CD4-positive, CD25-positive, alpha-beta regulatory T cell (primary cell): ENCODE measurements around the gene GABBR2. TPM values are rescaled to one million over a fixed set of nuclear protein-coding genes. Genes with fewer than 3 reads are reported as not detected.
A peak's percentile ranks its signal among the peaks of the same experiment; 100 is the strongest.
"Not testable (repeated sequence)": the region's sequence is repeated elsewhere in the genome, so short reads cannot be mapped to it uniquely, and the experiment has no call there.

Source experiments
- ATAC-seq, 2 donors: fragments of 150-1000 bp; cut with Tn5 transposase; one replicate each; pipeline ENCODE4 v1.10.0; 2021; ENCODE audit warnings: low read depth in 2 of 2, moderate number of reproducible peaks in 2 of 2, moderate library complexity in 1 of 2
- DNase-seq, 3 donors: peaks; one replicate each; pipeline versions ENCODE4 v3.0.0 to v3.0.0-alpha.2; 2012 to 2022; ENCODE audit warnings: mixed read lengths in 1 of 3
- H3K27ac ChIP-seq: one replicate; pipeline ENCODE4 v1.7.0; 2013; ENCODE audit warnings: mild to moderate bottlenecking, low read length; ENCODE audit not compliant: insufficient read depth, poor library complexity, severe bottlenecking
- H3K27me3 ChIP-seq: one replicate; pipeline ENCODE4 v1.7.0; 2013; ENCODE audit warnings: low read length; ENCODE audit not compliant: control insufficient read depth, insufficient read depth
- H3K36me3 ChIP-seq: one replicate; pipeline ENCODE4 v1.7.0; 2013; ENCODE audit warnings: mild to moderate bottlenecking, low read length, moderate library complexity; ENCODE audit not compliant: control insufficient read depth, insufficient read depth
- H3K4me1 ChIP-seq: 2 replicates; pipeline ENCODE4 v1.7.0; 2013; ENCODE audit warnings: mild to moderate bottlenecking, low read length; ENCODE audit not compliant: insufficient read depth, control insufficient read depth, poor library complexity, severe bottlenecking
- H3K4me3 ChIP-seq: one replicate; pipeline ENCODE4 v1.7.0; 2013; ENCODE audit warnings: low read depth, mild to moderate bottlenecking, low read length, moderate library complexity
- H3K9me3 ChIP-seq, 2 experiments: 1 replicate in 1 of 2; 2 replicates in 1 of 2; pipeline ENCODE4 v1.7.0; 2013; ENCODE audit warnings: low read length in 2 of 2, mild to moderate bottlenecking in 1 of 2, moderate library complexity in 1 of 2; ENCODE audit not compliant: control insufficient read depth in 2 of 2
- H3K27ac Mint-ChIP-seq, 3 donors: one replicate each; pipeline ENCODE4 v1.8.0; 2020 to 2022; ENCODE audit warnings: mild to moderate bottlenecking in 3 of 3, mixed read lengths in 3 of 3, moderate library complexity in 2 of 3
- H3K27me3 Mint-ChIP-seq: one replicate; pipeline ENCODE4 v1.8.0; 2022; ENCODE audit warnings: mild to moderate bottlenecking, mixed read lengths
- H3K36me3 Mint-ChIP-seq: one replicate; pipeline ENCODE4 v1.8.0; 2020; ENCODE audit warnings: mixed read lengths
- H3K4me1 Mint-ChIP-seq, 4 donors: one replicate each; pipeline ENCODE4 v1.8.0; 2020 to 2022; ENCODE audit warnings: mixed read lengths in 4 of 4, mild to moderate bottlenecking in 1 of 4
- H3K4me3 Mint-ChIP-seq, 4 donors: one replicate each; pipeline ENCODE4 v1.8.0; 2020 to 2022; ENCODE audit warnings: mild to moderate bottlenecking in 4 of 4, mixed read lengths in 4 of 4, moderate library complexity in 3 of 4
- H3K9me3 Mint-ChIP-seq, 7 donors: one replicate each; pipeline ENCODE4 v1.8.0; 2020 to 2022; ENCODE audit warnings: mixed read lengths in 7 of 7, mild to moderate bottlenecking in 3 of 7, moderate library complexity in 2 of 7
- polyA plus RNA-seq, 4 donors: library from polyadenylated mRNA; unstranded; fragments of 300-500 nt; fragmentation: Illumina TruSeq; gene quantifications; one replicate each; pipeline ENCODE4 v1.2.3, GENCODE V29; 2021
- total RNA-seq: library from RNA; stranded (reverse); gene quantifications from one replicate; pipeline ENCODE4 v1.2.3, GENCODE V29; 2022

The GABBR2 gene
- total and polyA plus RNA-seq, 5 donors from 2014 or later = not detected

GRCh38 chr9:98508217-98508919 is 200.4 kb downstream of the GABBR2 start:
- not testable (repeated sequence) for H3K9me3 ChIP-seq, H3K27me3 Mint-ChIP-seq, H3K4me1 Mint-ChIP-seq, H3K4me1 ChIP-seq, H3K4me3 ChIP-seq, H3K4me3 Mint-ChIP-seq, H3K36me3 ChIP-seq, H3K27ac ChIP-seq, DNase-seq, H3K9me3 Mint-ChIP-seq, H3K36me3 Mint-ChIP-seq, H3K27me3 ChIP-seq, H3K27ac Mint-ChIP-seq, ATAC-seq

GRCh38 chr9:98506422-98507054 is 202.2 kb downstream of the GABBR2 start:
- H3K9me3 Mint-ChIP-seq = peaks cover 0 to 1% (median 0%) of the 10 kb centered on the region in 7 donors
- H3K4me1 Mint-ChIP-seq = no peaks in the 10 kb centered on the region
- DNase-seq (no peak), ATAC-seq (no peak)
- Histone ChIP-seq H3K9me3 (no peaks in the 10 kb centered on the region), H3K36me3 (no peaks in the 10 kb centered on the region), H3K4me3 (no peak overlapping the region), H3K27ac (no peak overlapping the region), H3K27me3 (no peaks in the 10 kb centered on the region), H3K4me1 (no peaks in the 10 kb centered on the region)
- H3K27me3 Mint-ChIP-seq = peaks cover 9% of the 10 kb centered on the region
- no peak overlapping the region for H3K4me3 Mint-ChIP-seq
- no peak overlapping the region for H3K27ac Mint-ChIP-seq
- no peaks in the 10 kb centered on the region for H3K36me3 Mint-ChIP-seq

- DNase-seq = no peak
- Mint-ChIP-seq H3K27me3 (peaks cover 9% of the 10 kb centered on the region), H3K9me3 (peaks cover 0 to 1% (median 0%) of the 10 kb centered on the region in 7 donors)
Measured at GRCh38 chr9:98504298-98505282, 204.1 kb downstream of the GABBR2 start.

GRCh38 chr9:98503867-98504266 is 204.9 kb downstream of the GABBR2 start:
- Histone ChIP-seq H3K27me3 (no peaks in the 10 kb centered on the region), H3K36me3 (no peaks in the 10 kb centered on the region), H3K9me3 (no peaks in the 10 kb centered on the region), H3K4me1 (no peaks in the 10 kb centered on the region), H3K4me3 (no peak overlapping the region), H3K27ac (no peak overlapping the region)
- Mint-ChIP-seq H3K9me3 (peaks cover 0 to 1% (median 0%) of the 10 kb centered on the region in 7 donors), H3K36me3 (no peaks in the 10 kb centered on the region), H3K27ac (peak overlapping the region in 1 of 3 donors; percentile 19), H3K27me3 (peaks cover 9% of the 10 kb centered on the region), H3K4me1 (no peaks in the 10 kb centered on the region), H3K4me3 (no peak overlapping the region)
- no peak for DNase-seq
- no peak for ATAC-seq

More at GRCh38 chr9:98504298-98505282, 204.1 kb downstream of the GABBR2 start:
- no peaks in the 10 kb centered on the region for H3K36me3 Mint-ChIP-seq
- H3K4me1 ChIP-seq = no peaks in the 10 kb centered on the region
- H3K27me3 ChIP-seq = no peaks in the 10 kb centered on the region
- no peak overlapping the region for H3K27ac ChIP-seq
- no peaks in the 10 kb centered on the region for H3K4me1 Mint-ChIP-seq
- H3K27ac Mint-ChIP-seq = peak overlapping the region in 1 of 3 donors; percentile 19
- H3K4me3 ChIP-seq = no peak overlapping the region
- H3K4me3 Mint-ChIP-seq = no peak overlapping the region
- ATAC-seq = no peak
- no peaks in the 10 kb centered on the region for H3K9me3 ChIP-seq
- no peaks in the 10 kb centered on the region for H3K36me3 ChIP-seq

GRCh38 chr9:98502976-98503325 is 205.8 kb downstream of the GABBR2 start:
- no peak overlapping the region for H3K4me3 Mint-ChIP-seq
- peaks cover 9% of the 10 kb centered on the region for H3K27me3 Mint-ChIP-seq
- Histone ChIP-seq H3K9me3 (no peaks in the 10 kb centered on the region), H3K27ac (no peak overlapping the region), H3K36me3 (no peaks in the 10 kb centered on the region), H3K27me3 (peaks cover 2% of the 10 kb centered on the region), H3K4me1 (no peaks in the 10 kb centered on the region), H3K4me3 (no peak overlapping the region)
- no peaks in the 10 kb centered on the region for H3K36me3 Mint-ChIP-seq
- H3K9me3 Mint-ChIP-seq = peaks cover 0 to 1% (median 0%) of the 10 kb centered on the region in 7 donors
- H3K4me1 Mint-ChIP-seq = no peaks in the 10 kb centered on the region
- ATAC-seq (no peak), DNase-seq (no peak)
- H3K27ac Mint-ChIP-seq = peak overlapping the region in 2 of 3 donors; percentile 27 to 64

GRCh38 chr9:98502311-98502975 is 206.3 kb downstream of the GABBR2 start:
- Mint-ChIP-seq H3K4me3 (no peak overlapping the region), H3K27ac (peak overlapping the region in 2 of 3 donors; percentile 27 to 64)
- ATAC-seq = no peak

GRCh38 chr9:98501819-98502218 is 206.9 kb downstream of the GABBR2 start:
- Histone ChIP-seq H3K4me1 (no peaks in the 10 kb centered on the region), H3K9me3 (no peaks in the 10 kb centered on the region), H3K36me3 (no peaks in the 10 kb centered on the region), H3K27ac (no peak overlapping the region), H3K27me3 (peaks cover 3% of the 10 kb centered on the region), H3K4me3 (no peak overlapping the region)
- no peak overlapping the region for H3K4me3 Mint-ChIP-seq
- H3K36me3 Mint-ChIP-seq = no peaks in the 10 kb centered on the region
- no peak for DNase-seq
- peaks cover 4% of the 10 kb centered on the region for H3K27me3 Mint-ChIP-seq
- peaks cover 0 to 1% (median 0%) of the 10 kb centered on the region in 7 donors for H3K9me3 Mint-ChIP-seq
- H3K4me1 Mint-ChIP-seq = no peaks in the 10 kb centered on the region
- no peak for ATAC-seq
- no peak overlapping the region for H3K27ac Mint-ChIP-seq

More at GRCh38 chr9:98502311-98502975, 206.3 kb downstream of the GABBR2 start:
- no peak for DNase-seq
- Mint-ChIP-seq H3K27me3 (peaks cover 4% of the 10 kb centered on the region), H3K36me3 (no peaks in the 10 kb centered on the region), H3K4me1 (no peaks in the 10 kb centered on the region), H3K9me3 (peaks cover 0 to 1% (median 0%) of the 10 kb centered on the region in 7 donors)
- Histone ChIP-seq H3K9me3 (no peaks in the 10 kb centered on the region), H3K4me1 (no peaks in the 10 kb centered on the region), H3K4me3 (no peak overlapping the region), H3K27ac (no peak overlapping the region), H3K36me3 (no peaks in the 10 kb centered on the region), H3K27me3 (peaks cover 3% of the 10 kb centered on the region)
